VCaP (cell line): ENCODE results near the gene NLRP6.

Experiments
- H3K27ac ChIP-seq: fragments of 450-650 bp; 2 replicates; pipeline ENCODE4 v1.5.1; 2017
- CTCF ChIP-seq: fragments of 450-650 bp; conservative IDR thresholded peaks from 2 replicates; pipeline ENCODE4 v1.5.1; 2017; ENCODE audit warnings: mild to moderate bottlenecking, moderate library complexity

The NLRP6 gene

GRCh38 chr11:279040-279965 lies 1.1 kb downstream of the NLRP6 start:
- H3K27ac ChIP-seq: no peak overlapping the region
- TF ChIP-seq CTCF: no peak

DNA sequence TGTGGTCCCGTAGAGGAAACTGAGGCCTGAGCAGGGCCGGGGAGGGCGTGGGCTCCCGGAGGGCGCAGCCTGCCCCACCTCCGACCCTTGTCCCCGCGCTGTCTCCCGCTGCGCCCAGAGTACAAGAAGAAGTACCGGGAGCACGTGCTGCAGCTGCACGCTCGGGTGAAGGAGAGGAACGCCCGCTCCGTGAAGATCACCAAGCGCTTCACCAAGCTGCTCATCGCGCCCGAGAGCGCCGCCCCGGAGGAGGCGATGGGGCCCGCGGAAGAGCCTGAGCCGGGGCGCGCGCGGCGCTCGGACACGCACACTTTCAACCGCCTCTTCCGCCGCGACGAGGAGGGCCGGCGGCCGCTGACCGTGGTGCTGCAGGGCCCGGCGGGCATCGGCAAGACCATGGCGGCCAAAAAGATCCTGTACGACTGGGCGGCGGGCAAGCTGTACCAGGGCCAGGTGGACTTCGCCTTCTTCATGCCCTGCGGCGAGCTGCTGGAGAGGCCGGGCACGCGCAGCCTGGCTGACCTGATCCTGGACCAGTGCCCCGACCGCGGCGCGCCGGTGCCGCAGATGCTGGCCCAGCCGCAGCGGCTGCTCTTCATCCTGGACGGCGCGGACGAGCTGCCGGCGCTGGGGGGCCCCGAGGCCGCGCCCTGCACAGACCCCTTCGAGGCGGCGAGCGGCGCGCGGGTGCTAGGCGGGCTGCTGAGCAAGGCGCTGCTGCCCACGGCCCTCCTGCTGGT lies 1.9 kb downstream of the NLRP6 start:
- TF ChIP-seq CTCF: peak; percentile 7; the same call in 1 of the 2 replicates
- H3K27ac ChIP-seq: no peak overlapping the region

GRCh38 chr11:280706-281485 lies 2.7 kb downstream of the NLRP6 start:
- TF ChIP-seq CTCF: no peak
- H3K27ac ChIP-seq: no peak overlapping the region

GRCh38 chr11:281486-282161 lies 3.4 kb downstream of the NLRP6 start:
- no peak for TF ChIP-seq CTCF
- H3K27ac ChIP-seq: no peak overlapping the region

- H3K27ac ChIP-seq: no peak overlapping the region
- TF ChIP-seq CTCF: no peak
Observed at GRCh38 chr11:282171-282570, 4.0 kb downstream of the NLRP6 start.

- TF ChIP-seq CTCF: no peak
- H3K27ac ChIP-seq: no peak overlapping the region
Observed at GRCh38 chr11:282630-283360, 4.6 kb downstream of the NLRP6 start.
